Central memory CD4-positive, alpha-beta T cell (primary cell): ENCODE results near the gene EXD3.
A peak's percentile ranks its signal among the peaks of the same experiment; 100 is the strongest.

ENCODE experiments used
- DNase-seq: peaks from one replicate; pipeline ENCODE4 v3.0.0; 2022

Gene EXD3

DNA sequence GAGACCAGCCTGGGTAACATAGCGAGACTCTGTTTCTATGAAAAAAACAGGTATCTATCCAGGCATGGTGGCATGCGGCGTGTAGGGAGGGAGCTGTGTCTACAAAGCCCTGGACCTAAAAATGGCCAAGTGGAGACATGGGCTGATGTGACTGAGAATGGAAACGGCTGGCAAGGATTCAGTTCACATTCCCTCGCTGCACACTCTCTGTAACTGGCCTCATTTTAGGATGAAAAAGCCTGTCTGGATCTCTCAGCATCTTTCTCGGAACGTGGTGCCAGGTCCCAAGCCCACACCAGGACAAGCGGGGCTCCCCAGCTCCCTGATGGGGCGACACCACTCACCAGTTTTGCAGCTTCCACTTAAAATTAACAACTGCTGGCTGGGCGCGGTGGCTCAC lies 13.4 kb downstream of the EXD3 start:
- no peak for DNase-seq

DNA sequence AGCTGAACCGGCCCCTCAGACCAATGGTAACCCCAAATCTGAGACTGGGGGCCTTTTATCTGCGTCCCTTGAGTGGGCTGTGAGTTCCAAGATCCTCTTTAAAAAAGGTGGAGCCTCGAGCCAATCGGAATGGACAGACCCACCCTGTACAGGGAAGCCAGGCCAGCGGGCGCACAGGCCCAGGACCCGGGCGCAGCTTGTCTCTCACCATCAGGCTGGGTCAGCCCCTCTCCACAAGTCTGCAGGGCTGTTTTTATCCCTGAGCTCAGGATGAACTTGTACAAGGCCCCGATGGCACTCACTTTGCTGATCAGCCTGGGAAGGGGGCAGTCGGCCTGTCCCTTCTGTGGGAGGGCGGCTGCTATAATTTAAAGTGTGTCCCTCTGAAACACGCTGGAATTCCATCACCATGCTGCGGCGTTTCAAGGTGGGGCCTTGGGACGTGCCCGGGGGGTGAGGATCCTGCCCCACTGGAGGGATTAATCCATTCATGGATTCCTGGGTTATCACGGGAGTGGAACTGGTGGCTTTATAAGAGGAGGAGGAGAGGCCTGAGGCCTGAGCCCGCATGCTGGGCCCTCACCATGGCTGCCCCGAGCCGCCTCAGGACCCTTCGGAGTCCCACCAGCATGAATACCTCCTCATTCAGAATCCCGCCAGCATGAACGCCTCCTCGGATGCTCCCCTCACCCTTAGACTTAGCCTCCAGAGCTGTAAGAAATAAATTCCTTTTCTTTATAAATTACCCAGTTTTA lies 14.1 kb downstream of the EXD3 start:
- DNase-seq: no peak

DNA sequence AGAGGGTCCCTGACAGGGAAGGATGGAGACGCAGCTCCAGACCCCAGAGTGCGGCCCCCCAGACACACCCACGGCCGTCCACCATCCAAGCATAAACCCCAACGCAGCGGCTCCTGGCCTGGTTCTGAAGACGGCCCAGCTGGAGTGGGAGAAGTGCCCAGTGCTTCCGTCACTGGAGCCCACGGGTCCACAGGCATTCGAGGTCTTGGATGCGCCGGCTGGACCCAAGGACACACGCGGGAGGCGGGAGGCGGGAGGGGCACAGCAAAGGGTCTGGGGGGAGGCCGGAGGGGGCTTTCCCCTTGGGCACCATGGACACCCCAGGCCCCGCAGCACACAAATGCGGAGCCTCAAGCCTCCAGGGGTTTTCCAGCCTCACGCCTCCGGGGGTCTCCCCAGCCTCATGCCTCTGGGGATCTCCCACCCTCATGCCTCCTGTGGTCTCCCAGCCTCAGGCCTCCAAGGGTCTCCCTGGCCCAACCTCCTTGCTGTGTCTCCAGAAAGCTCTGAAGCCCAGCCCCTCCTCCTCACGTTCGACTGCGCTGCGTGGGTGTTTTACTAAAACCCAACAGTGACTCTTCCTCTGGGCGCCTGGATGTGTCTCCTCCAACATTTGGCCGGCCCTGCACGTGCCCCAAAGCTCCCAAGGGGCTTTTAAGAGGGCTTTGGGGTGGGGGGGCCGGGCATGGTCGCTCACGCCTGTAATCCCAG lies 15.2 kb downstream of the EXD3 start:
- no peak for DNase-seq

GRCh38 chr9:137406876-137407589 lies 15.9 kb downstream of the EXD3 start:
- peak; percentile 51 for DNase-seq

DNA sequence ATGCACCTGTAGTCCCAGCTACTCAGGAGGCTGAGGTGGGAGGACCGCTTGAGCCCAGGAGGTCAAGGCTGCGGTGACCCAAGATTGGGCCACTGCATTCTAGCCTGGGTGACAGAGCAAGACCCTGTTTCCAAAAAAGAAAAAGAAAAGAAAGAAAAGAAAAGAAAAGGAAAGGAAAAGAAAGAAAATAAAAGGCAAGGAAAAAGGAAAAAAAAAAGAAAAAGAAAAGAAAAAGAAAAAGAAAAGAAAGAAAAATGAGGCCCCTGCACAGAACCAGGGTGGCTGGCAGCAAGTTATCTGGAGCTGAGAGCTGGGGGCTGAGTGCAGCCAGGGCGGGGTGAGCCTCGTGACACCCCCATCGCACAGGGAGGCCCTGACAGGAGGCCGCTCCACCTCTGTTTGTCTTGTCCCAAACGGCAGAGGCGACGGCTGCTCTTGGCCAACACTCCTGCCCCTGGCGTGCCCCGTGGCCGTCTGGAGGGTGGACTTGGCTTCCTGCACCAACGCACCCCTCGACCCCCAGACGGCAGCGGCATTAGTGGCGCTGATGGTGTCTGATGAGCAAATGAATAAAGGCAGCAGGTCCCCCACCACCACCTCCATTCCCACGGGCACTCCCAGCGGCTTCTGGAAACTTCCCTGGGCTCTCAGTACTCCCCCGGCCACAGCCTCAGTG lies 16.7 kb downstream of the EXD3 start:
- DNase-seq: no peak

DNA sequence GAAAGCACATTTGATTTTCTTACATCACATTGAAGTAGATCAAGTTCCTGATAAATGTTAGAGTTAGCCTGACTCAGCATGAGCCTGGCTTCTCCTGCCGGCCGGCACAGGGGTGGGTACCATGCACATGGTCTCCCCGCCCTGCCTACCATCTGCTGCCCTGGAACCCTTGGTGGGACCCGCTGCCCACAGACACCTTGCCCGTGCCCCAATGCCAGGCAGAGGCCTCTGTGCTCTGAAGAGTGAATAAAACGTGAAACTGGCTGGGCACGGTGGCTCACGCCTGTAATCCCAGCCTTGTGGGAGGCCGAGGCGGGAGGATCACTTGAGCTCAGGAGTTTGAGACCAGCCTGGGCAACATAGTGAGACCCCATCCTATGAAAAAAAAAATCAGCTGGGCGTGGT lies 17.3 kb downstream of the EXD3 start:
- no peak for DNase-seq

GRCh38 chr9:137404961-137405567 lies 17.9 kb downstream of the EXD3 start:
- DNase-seq: no peak

- DNase-seq: no peak
Measured at GRCh38 chr9:137403269-137403668, 19.7 kb downstream of the EXD3 start.

GRCh38 chr9:137402746-137403145 lies 20.2 kb downstream of the EXD3 start:
- no peak for DNase-seq

GRCh38 chr9:137398561-137399468 lies 24.1 kb downstream of the EXD3 start:
- no peak for DNase-seq

DNA sequence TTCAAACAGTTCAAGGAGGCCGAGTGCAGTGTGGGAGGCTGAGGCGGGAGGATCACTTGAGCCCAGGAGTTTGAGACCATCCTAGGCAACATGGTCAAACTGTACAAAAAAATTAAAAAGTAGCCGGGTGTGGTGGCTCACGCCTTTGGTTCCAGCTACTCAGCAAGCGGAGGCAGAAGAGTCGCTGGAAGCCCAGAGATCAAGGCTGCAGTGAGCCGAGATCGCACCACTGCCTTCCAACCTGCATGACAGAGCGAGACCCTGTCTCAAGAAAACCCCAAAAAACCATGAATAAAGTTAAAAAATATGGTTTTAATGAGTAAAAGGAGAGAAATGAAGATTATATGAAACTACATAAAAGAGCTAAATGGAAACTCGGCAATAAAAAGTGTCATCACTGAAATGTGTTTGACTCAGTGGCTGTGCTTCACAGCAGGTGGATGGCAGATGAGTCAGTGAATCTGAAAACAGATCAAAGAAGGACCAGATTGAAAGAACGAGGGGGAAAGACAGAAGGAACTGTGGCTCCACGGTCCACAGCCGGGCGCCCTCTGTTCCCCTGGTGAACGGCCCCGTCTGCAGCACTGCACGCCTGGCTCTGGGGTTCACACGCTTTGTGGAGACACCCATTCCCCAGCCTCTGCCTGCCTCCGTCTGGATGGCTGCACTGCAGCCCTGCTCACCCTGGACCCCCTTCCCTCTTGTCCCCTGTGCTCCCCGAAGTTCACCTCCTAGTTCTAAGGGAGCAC lies 25.1 kb downstream of the EXD3 start:
- no peak for DNase-seq

DNA sequence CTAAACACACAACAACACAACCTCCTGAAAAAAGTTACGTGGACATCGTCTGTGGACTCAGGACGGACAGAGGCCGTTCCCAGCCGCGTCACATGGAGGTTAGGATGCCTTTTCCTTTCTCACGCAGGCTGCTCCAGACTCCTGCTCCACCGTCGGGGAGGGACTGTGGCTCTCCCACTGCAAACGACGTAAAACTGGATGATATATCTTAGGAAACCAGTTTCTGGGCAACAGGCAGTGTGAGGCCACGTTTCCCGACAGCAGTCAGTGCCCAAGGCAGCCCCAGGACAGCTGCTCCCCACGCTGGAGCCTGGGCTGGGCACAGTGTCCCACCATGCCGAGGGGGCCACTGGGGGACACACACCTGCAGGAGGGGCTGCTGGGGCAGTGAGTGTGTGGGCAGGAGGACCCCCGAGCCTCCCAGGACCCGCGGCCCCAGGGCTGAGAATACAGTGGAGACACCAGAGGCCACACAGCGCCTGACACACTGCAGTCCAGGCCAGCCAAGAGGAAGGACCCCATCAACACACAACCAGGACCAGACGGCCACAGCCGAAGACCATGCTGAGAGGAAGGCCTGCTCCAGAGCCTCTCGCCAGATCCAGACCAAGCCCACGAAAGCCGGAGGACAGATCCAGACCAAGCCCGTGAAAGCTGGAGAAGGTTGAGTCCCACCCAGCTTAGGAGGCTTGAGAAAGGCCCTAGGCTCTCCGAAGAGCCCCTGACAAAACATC lies 26.2 kb downstream of the EXD3 start:
- no peak for DNase-seq

- no peak for DNase-seq
Measured at GRCh38 chr9:137396227-137396626, 26.7 kb downstream of the EXD3 start.

GRCh38 chr9:137395666-137396010 lies 27.3 kb downstream of the EXD3 start:
- no peak for DNase-seq

DNA sequence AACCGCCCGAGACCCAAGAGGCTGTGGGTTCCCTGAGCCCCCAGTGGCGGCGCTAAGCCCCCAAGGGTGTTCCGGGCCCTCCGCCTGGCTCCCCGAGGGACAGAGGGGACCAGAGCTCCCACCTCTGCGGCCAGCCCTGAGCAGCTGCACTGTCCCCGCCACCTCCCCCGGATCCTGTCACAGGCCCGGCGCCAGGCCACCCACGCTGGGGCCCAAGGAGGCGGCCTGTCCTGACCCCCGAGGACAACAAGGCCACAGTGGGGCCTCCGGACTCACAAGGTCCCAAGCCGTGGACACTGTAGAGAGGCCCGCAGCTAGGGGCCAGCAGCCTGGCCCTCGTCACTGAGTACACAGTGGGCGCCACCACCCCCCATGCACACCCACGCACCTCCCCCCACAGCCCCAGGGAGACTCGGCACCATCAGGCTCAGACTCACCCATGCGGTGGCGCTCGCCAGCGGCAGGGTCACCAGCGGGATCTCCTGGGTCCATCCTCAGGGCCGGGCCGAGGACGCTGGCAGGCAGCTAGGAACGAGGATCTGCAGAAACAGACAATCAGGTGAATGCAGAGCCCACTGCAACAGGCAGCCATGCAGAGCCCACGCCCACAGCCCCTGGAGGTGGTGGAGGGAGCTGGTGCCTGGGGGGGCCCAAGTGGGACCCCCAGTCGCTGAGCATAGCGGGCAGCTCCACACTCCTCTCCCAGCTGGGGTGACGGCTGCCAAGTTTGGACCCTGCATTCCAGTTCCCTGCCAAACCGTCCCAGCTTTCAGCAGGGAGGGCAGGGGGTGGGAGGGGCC lies 27.9 kb downstream of the EXD3 start:
- no peak for DNase-seq

DNA sequence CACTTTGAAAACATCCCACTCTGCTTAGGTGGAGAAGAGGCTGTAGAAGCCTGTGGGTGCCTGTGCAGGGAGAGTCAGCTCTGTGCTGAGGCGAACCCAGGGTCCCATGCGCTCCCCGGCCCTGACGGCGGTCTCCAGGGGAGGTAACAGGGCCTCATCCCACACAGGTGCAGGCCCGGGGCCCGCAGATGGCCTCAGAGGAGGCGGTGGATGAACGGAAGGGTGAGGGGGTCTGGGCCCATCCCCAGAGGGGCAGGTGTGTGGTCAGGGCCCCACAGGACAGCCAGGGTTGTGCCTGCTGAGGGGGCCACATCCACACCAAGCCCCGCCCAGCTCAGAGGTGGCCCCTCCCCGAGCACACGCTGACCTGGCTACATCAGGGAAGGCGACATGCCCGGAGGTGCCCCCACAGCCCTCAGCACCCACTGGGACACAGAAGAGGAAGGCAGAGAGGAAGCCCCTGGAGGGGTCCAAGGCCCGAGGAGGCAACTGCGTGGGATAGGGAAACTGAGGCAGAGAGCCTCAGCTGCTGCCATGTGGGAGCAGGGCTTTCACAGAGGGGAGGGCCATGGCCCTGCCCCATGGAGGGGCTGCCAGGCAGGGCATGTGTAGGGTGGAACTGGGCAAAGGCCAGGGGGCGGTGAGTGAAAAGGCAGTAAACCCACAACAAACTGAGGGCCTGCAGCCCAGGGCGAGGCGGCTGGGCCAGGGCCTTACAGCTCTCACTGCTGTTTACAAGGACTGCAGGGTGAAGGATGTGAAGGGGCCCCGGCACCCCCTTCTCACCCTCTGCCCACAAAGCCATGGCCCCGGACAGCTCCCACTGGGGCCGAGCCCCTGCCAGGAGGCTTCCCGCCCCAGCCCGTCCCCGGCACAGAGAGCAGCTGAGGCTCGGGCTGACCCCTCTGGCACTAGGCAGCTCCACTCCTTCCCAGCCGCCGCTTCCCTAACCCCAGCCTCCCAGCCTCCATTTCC lies 29.5 kb downstream of the EXD3 start:
- DNase-seq: no peak

GRCh38 chr9:137392232-137393007 lies 30.5 kb downstream of the EXD3 start:
- no peak for DNase-seq

- DNase-seq: no peak
Measured at GRCh38 chr9:137391411-137391754, 31.6 kb downstream of the EXD3 start.
